ENCODE data around the gene HPCA. TPM values are rescaled to one million over a fixed set of nuclear protein-coding genes. Genes with fewer than 3 reads are reported as not detected.
A peak's percentile ranks its signal among the peaks of the same experiment; 100 is the strongest.
"Not testable (repeated sequence)": the region's sequence is repeated elsewhere in the genome, so short reads cannot be mapped to it uniquely, and the experiment has no call there.

The HPCA gene
- total RNA-seq, 2 donors from 2014 or later: 0.98 TPM; not detected in 1

DNA sequence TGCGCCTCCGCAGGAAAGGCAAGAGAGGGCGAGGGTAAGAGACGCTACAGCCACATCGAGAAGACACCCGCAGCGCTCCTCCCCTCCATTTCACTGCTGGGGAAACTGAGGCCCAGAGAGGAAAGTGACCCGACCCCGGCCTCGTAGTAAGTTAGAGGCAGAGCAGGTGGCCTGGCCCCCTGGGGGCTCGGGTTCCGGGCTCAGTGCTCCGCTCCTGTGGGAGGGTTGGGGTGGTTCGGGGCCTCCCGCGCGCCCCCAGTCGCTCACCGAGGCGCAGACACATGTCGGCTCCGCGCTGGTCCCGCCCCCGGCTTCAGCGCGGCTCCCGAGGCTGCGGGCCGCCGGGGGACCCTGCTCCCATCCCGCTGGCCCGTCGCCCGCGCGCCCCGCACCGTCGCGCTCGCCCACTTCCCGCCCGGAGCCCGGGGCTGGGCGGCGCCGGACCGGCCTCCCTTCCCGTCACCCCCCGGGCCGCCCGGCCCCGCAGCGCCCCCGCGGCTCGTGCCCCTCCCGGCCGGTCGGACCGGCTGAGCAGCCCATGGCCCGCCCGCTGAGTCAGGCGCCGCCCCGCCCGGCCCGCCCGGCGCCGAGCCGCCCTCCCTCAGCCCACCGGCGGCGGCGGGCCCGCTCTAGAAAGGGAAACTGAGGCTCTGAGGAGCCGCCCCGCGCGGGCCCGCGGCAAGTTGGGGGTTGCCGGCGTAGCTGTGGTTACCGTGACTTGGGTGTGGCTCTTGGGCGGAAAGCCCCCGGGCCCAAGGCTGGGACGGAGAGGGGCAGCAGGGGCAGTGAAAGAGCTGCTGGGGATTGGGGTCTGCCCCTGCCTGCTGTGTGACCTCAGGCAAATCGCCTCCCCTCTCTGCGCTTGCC lies 14.9 kb downstream of the HPCA start, which contains the start of gene TMEM54:
TSS of gene TMEM54 (minus strand) at position 434 of the 867 bp plus-strand sequence. CDS start at position 283, 151 bp downstream.
- H3K27me3 Mint-ChIP-seq: peaks cover 24% of the 10 kb centered on the region
- ATAC-seq (replicated peaks): peak; percentile 56
- H3K4me1 Mint-ChIP-seq: no peaks in the 10 kb centered on the region
- no peaks in the 10 kb centered on the region for H3K36me3 Mint-ChIP-seq (ENCODE audit: low read depth)
- H3K9me3 Mint-ChIP-seq: no peaks in the 10 kb centered on the region
- H3K27ac Mint-ChIP-seq: no peak within 1 kb of the TSS
- peak within 1 kb of the TSS; percentile 72 for H3K4me3 Mint-ChIP-seq

DNA sequence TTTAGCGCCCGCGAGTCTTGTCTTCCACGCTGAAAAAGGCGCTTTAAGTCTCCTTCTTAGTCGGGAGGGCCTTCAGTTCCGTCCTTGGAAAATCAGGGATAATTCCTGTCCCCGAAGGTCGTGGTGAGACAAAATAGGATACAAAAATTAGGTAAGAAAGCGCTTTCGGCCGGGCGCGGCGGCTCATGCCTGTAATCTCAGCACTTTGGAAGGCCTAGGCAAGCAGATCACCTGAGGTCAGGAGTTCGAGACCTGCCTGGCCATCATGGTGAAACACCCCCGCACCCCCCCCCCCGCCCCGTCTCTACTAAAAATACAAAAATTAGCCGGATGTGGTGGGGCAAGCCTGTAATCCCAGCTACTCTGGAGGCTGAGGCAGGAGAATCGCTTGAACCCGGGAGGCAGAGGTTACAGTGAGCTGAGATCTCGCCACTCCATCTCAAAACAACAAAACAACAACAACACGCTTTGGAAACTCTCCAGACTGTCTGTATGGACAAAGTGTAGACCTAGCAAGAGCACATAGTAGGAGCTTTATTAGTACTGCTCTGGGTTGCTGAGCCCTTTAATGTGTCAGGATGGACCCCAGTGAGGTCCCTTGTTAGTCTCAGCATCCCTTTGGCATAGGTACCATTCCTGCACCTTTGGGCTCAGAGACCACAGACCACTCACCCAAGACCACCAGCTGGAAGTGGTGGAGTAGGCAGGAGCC lies 15.7 kb downstream of the HPCA start:
- Mint-ChIP-seq H3K4me3 (peak overlapping the region; percentile 64), H3K9me3 (no peaks in the 10 kb centered on the region), H3K27me3 (peaks cover 24% of the 10 kb centered on the region), H3K4me1 (no peaks in the 10 kb centered on the region), H3K36me3 (ENCODE audit: low read depth) (no peaks in the 10 kb centered on the region), H3K27ac (no peak overlapping the region)
- ATAC-seq (replicated peaks): no peak

DNA sequence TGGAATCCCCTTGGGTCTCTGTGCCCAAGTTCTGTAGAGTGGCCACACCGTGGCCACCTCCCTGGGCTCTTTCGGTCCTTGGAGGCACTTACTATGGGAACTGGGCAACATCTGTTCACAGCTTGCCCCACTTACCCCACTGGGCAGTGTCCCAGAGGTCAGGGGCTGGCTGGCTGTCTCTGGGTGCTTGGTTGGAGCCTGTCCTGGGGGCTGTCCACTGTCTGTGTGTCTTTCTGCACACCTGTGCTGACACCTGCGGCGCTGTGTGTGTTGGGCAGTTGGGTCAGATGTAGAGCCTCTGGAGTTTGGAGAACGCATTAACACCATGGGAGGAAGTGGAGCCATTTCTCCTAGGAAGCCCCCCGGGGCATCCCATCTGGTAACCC lies 16.2 kb downstream of the HPCA start:
- Mint-ChIP-seq H3K27me3 (peaks cover 24% of the 10 kb centered on the region), H3K36me3 (ENCODE audit: low read depth) (no peaks in the 10 kb centered on the region), H3K4me1 (no peaks in the 10 kb centered on the region), H3K4me3 (peak overlapping the region; percentile 64), H3K27ac (no peak overlapping the region), H3K9me3 (no peaks in the 10 kb centered on the region)
- no peak for ATAC-seq (replicated peaks)

DNA sequence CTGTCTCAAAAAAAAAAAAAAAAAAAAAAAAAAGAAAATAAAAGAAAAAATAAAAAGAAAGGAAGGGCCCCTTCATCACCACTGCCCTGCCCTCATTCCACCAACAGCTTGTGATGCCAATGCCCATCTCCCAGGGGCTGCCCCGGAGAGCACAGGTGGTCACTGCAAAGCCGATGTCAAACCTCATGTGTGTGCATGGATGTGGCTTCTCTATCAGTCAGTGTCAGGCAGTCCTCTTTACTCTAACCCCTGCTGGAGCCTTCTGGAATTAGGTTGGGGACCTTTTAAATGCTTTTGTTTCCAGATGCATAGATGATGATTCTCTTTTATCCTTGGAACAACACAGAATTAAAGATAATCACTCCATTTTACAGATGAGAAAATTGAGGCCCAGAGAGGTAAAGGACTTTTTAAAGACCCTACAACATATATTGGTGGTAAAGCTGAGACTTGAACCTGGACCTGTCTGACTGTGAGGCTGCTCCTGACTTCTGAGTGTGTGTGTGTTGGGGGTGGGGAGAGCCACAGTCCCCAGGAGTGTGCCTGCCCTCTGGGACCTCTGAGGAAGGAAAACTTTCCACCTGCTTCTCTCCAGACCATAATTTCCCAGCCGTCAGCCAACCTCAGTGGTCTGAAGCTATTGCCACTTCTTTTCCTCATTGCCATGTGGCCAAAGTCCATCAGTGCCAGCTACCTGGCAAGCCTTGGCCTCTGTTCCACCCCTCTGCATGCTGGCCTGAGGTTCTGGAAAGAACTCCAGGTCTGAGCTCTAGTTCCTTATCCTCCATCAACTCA lies 17.9 kb downstream of the HPCA start:
- Mint-ChIP-seq H3K4me1 (no peaks in the 10 kb centered on the region), H3K27ac (no peak overlapping the region), H3K27me3 (peaks cover 18% of the 10 kb centered on the region), H3K9me3 (no peaks in the 10 kb centered on the region), H3K36me3 (ENCODE audit: low read depth) (no peaks in the 10 kb centered on the region), H3K4me3 (no peak overlapping the region)
- no peak for ATAC-seq (replicated peaks)

DNA sequence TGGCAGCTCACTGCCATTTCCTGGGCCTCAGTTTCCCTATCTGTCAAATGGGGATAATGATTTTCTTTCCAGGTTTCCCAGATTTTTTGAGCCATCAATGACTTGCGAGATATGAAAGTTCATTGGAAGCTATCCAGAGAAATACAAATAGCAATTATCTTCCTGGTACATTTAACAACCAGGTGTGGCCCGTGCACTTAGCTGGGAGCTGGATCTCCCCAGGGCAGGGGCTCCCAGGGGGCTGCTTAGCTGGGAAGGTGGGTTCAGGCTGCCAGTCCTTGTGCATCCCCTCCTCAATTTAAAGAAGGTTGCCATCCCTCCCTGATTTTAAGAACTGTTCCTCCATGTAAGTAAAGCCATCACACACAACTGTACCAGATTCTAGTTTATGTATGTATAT lies 18.5 kb downstream of the HPCA start:
- H3K4me3 Mint-ChIP-seq: no peak overlapping the region
- H3K27ac Mint-ChIP-seq: no peak overlapping the region
- peaks cover 16% of the 10 kb centered on the region for H3K27me3 Mint-ChIP-seq
- no peak for ATAC-seq (replicated peaks)
- no peaks in the 10 kb centered on the region for H3K9me3 Mint-ChIP-seq
- H3K4me1 Mint-ChIP-seq: no peaks in the 10 kb centered on the region
- no peaks in the 10 kb centered on the region for H3K36me3 Mint-ChIP-seq (ENCODE audit: low read depth)

DNA sequence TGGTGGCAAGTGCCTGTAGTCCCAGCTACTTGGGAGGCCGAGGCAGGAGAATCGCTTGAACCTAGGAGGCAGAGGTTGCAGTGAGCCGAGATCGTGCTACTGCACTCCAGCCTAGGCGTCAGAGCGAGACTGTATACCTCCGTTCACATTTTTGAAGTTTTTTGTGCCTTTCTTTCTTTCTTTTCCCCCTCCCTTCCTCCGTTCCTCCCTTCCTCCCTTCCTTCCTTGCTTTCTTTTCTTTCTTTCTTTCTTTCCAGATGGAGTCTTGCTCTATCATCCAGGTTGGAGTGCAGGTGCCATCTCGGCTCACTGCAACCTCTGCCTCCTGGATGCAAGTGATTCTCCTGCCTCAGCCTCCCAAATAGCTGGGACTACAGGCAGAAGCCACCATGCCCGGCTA lies 19.3 kb downstream of the HPCA start:
- H3K9me3 Mint-ChIP-seq; ATAC-seq (replicated peaks); H3K27ac Mint-ChIP-seq; H3K4me3 Mint-ChIP-seq; H3K36me3 Mint-ChIP-seq (ENCODE audit: low read depth); H3K4me1 Mint-ChIP-seq: not testable (repeated sequence)
- peaks cover 13% of the 10 kb centered on the region for H3K27me3 Mint-ChIP-seq

DNA sequence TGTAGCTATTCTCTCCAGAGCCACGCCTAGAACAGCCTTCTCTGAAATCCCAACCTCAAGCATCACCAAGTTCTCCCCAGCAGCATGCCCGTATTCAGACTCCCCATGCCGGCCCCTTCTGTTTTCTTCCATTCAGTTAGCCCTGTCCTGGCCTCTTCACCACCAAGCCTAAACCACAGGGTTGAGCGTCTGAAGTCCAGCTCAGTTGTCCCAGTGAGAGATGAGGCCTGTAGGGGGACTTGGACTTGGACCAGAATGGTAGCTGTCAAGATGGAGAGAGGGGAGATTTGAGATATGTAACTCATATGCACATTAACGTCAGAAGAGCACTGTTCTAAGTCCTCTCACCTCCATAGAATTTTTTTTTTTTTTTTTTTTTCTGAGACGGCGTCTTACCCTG lies 20.4 kb downstream of the HPCA start:
- H3K4me1 Mint-ChIP-seq: no peaks in the 10 kb centered on the region
- no peak overlapping the region for H3K4me3 Mint-ChIP-seq
- H3K9me3 Mint-ChIP-seq: no peaks in the 10 kb centered on the region
- H3K27ac Mint-ChIP-seq: no peak overlapping the region
- ATAC-seq (replicated peaks): no peak
- H3K36me3 Mint-ChIP-seq (ENCODE audit: low read depth): no peaks in the 10 kb centered on the region
- peaks cover 10% of the 10 kb centered on the region for H3K27me3 Mint-ChIP-seq

DNA sequence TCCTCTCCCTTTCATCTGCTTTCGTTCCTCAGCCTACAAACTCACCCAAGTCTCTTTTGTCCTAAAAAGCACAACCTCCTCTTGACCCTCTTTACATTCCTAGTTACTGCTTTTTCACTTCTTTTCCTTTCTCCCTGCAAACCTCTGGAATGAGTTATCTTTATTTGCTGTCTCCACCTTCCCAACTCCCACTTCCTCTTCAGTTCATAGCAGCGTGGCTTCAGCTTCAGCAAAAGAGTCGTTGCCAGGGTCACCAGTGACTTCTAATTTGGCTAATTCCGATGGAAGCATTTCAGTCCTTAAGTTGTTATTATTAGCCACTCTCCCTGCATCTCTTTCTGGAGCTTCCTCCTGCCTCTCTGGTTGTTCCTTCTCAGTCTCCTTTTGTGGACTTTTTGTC lies 21.1 kb downstream of the HPCA start:
- Mint-ChIP-seq H3K27ac (no peak overlapping the region), H3K9me3 (no peaks in the 10 kb centered on the region), H3K4me1 (no peaks in the 10 kb centered on the region), H3K27me3 (peaks cover 7% of the 10 kb centered on the region), H3K4me3 (no peak overlapping the region), H3K36me3 (ENCODE audit: low read depth) (no peaks in the 10 kb centered on the region)
- ATAC-seq (replicated peaks): no peak

DNA sequence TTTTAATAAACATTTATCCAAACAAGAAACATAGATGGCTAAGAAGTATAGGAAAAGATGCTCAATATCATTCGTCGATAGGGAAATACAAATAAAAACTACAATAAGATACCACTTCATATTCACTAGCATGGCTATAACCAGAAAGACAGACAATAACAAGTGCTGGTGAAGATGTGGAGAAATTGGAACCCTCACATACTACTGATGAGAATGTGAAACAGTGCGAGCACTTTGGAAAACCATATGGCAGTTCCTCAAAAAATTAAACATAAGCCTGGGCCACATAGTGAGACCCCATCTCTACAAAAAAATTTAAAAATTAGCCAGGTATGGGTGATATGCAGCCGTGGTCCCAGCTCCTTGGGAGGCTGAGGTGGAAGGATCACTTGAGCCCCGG lies 24.0 kb downstream of the HPCA start:
- Mint-ChIP-seq H3K36me3 (ENCODE audit: low read depth) (no peaks in the 10 kb centered on the region), H3K4me3 (no peak overlapping the region), H3K9me3 (no peaks in the 10 kb centered on the region), H3K4me1 (no peaks in the 10 kb centered on the region), H3K27me3 (peaks cover 3% of the 10 kb centered on the region), H3K27ac (no peak overlapping the region)
- no peak for ATAC-seq (replicated peaks)

DNA sequence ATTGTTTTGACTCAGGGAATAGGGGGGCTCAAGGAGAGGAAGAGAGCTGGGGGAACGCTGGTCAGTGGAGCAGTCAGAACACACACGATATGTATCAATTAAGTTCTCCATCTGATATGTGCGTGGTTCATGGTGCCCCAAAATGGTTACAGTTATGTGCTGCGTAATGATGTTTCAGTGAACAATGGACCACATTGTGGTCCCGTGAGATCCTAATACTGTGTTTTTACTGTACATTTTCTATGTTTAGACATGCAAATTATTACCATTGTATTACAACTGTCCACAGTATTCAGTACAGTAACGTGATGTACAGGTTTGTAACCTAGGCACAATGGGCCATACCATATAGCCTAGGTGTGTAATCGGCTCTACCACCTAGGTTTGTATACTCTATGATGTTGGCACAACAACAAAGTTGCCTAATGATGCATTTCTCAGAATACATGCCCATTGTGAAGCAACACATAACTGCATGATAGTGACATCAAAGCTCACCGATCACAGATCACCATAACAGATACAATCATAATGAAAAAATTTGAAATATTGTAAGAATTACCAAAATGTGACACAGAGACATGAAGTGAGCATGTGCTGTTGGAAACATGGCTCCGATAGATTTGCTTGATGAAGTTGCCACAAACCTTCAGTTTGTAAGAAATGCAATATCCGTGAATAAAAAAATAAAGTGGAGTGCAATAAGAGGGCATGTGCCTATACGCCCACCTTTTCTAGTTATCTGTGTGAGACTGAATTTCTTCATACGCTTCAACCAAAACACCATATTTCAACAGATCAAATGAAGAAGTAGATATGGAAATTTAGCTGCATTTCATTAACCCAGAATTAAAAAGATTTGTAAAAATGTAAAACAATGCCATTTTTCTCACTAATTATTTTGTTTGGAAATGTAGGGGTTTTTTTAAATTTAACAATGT lies 29.7 kb downstream of the HPCA start:
- H3K9me3 Mint-ChIP-seq: no peaks in the 10 kb centered on the region
- peaks cover 25% of the 10 kb centered on the region for H3K27me3 Mint-ChIP-seq
- H3K4me3 Mint-ChIP-seq: no peak overlapping the region
- H3K4me1 Mint-ChIP-seq: peaks cover 4% of the 10 kb centered on the region
- no peak for ATAC-seq (replicated peaks)
- no peaks in the 10 kb centered on the region for H3K36me3 Mint-ChIP-seq (ENCODE audit: low read depth)
- no peak overlapping the region for H3K27ac Mint-ChIP-seq

DNA sequence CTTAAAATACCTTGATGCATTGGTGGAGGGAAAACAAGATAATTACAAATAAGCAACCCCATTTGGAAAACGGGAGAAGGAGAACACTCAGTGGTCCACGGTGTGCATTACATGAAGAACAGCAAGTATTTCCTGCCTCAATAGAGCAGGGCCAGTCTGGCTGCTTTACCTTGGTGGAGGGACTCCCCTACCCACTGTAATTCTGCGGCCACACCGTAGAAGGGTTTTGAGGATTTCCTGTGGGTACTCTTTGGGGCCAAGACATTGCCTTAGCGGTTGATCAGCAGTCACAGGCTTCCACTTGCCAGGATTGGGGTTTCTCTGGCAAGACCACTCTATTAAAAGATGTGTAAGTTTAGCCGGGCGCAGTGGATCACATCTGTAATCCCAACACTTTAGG lies 31.2 kb downstream of the HPCA start:
- no peaks in the 10 kb centered on the region for H3K36me3 Mint-ChIP-seq (ENCODE audit: low read depth)
- no peak overlapping the region for H3K4me3 Mint-ChIP-seq
- peak; percentile 61 for ATAC-seq (replicated peaks)
- no peaks in the 10 kb centered on the region for H3K9me3 Mint-ChIP-seq
- H3K27ac Mint-ChIP-seq: no peak overlapping the region
- H3K4me1 Mint-ChIP-seq: peaks cover 4% of the 10 kb centered on the region
- H3K27me3 Mint-ChIP-seq: peaks cover 31% of the 10 kb centered on the region

DNA sequence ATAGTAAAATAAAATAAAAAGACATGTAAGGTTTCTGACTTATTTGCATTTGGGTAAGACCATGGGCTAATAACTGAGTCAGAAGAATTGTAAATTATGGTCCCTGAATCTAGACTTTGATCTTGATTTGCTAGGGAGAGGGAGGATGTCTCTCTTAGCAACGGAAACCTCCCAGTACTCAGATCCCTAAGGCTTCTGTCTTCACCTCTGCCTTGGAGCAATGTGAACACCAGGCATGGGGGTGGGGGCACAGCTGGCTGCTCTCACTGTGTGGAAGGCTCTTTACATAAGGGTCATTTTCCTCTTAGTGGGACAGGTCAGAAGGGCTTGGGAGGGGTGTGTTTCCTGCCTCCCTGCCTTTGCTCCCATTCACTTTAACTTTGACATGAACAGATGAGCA lies 31.9 kb downstream of the HPCA start:
- Mint-ChIP-seq H3K27me3 (peaks cover 38% of the 10 kb centered on the region), H3K36me3 (ENCODE audit: low read depth) (no peaks in the 10 kb centered on the region), H3K4me1 (peaks cover 4% of the 10 kb centered on the region), H3K27ac (no peak overlapping the region), H3K9me3 (no peaks in the 10 kb centered on the region), H3K4me3 (no peak overlapping the region)
- no peak for ATAC-seq (replicated peaks)

DNA sequence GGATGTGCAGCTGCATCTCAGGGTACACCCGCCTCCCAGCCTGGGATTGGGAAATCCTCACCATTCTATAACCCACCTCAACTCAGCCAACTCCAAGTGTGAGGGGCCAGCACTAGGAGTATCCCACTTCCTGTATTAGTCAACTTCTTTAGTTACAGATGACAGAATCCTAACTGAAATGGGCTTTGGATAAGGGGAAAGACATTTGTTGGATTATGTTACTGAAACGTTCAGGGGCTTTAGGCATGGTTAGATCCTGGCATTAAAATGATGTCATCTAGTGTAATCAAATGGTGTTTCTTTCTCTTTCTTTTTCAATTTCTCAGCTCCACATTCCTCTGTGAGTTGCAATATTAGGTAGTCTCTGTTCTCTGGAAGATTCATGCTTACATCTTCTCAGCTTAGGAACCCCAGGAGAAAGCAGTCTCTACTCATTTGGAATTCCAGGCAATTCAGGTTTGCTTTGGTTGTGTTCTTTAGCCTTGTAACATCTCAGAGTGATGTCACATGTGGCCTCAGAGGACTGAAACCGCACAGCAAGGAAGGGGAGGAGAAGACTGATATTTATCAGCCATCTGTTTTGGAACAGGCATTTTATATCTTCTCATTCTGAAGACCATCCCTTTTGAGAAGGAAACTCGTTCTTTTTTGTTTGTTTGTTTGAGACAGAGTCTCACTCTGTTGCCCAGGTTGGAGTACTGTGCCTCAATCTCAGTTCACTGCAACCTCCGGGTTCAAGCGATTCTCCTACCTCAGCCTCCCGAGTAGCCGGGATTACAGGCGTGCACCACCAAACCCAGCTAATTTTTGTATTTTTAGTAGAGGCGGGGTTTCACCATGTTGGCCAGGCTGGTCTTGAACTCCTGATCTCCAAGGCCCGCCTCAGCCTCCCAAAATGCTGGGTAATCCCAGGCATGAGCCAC lies 33.8 kb downstream of the HPCA start:
- Mint-ChIP-seq H3K27ac (no peak overlapping the region), H3K4me3 (no peak overlapping the region)

More for the DNA sequence above, 33.8 kb downstream of the HPCA start:
- no peaks in the 10 kb centered on the region for H3K9me3 Mint-ChIP-seq
- peaks cover 51% of the 10 kb centered on the region for H3K27me3 Mint-ChIP-seq
- ATAC-seq (replicated peaks): no peak
- no peaks in the 10 kb centered on the region for H3K36me3 Mint-ChIP-seq (ENCODE audit: low read depth)
- H3K4me1 Mint-ChIP-seq: peaks cover 4% of the 10 kb centered on the region
